H9 (cell line): ENCODE results near the gene DCAF10. TPM values are rescaled to one million over a fixed set of nuclear protein-coding genes. Genes with fewer than 3 reads are reported as not detected.

Experiments
- DNase-seq: peaks from one replicate; pipeline ENCODE4 v3.0.0-alpha.2; 2017
- H2AFZ ChIP-seq: one replicate; pipeline ENCODE4 v1.6.1; 2013; ENCODE audit warnings: mild to moderate bottlenecking, low read length, control low read depth, moderate library complexity
- H2AK5ac ChIP-seq: 2 replicates; pipeline ENCODE4 v1.6.1; 2013; ENCODE audit warnings: low read length, control low read depth, mixed read lengths; ENCODE audit not compliant: insufficient read length
- H2BK120ac ChIP-seq: one replicate; pipeline ENCODE4 v1.6.1; 2013; ENCODE audit warnings: low read depth, mild to moderate bottlenecking, low read length, control low read depth, inconsistent platforms; ENCODE audit not compliant: poor library complexity, severe bottlenecking
- H2BK12ac ChIP-seq: 2 replicates; pipeline ENCODE4 v1.6.1; 2013; ENCODE audit warnings: low read length, control low read depth, mixed read lengths, low read depth; ENCODE audit not compliant: insufficient read length
- H2BK15ac ChIP-seq: 2 replicates; pipeline ENCODE4 v1.6.1; 2013; ENCODE audit warnings: low read depth, low read length, control low read depth
- H2BK20ac ChIP-seq: one replicate; pipeline ENCODE4 v1.6.1; 2013; ENCODE audit warnings: low read depth, mild to moderate bottlenecking, low read length, control low read depth, inconsistent platforms; ENCODE audit not compliant: poor library complexity, severe bottlenecking
- H2BK5ac ChIP-seq: 2 replicates; pipeline ENCODE4 v1.6.1; 2013; ENCODE audit warnings: low read length, control low read depth, mixed read lengths; ENCODE audit not compliant: insufficient read length
- H3K14ac ChIP-seq: 2 replicates; pipeline ENCODE4 v1.6.1; 2013; ENCODE audit warnings: low read length, control low read depth; ENCODE audit not compliant: insufficient read depth
- H3K18ac ChIP-seq: 2 replicates; pipeline ENCODE4 v1.6.1; 2013; ENCODE audit warnings: low read depth, mild to moderate bottlenecking, mixed read lengths, low read length, control low read depth; ENCODE audit not compliant: insufficient read length
- H3K23ac ChIP-seq: 2 replicates; pipeline ENCODE4 v1.6.1; 2013; ENCODE audit warnings: low read length, control low read depth, mixed read lengths, low read depth; ENCODE audit not compliant: insufficient read length
- H3K23me2 ChIP-seq: 2 replicates; pipeline ENCODE4 v1.6.1; 2013; ENCODE audit warnings: low read depth, mild to moderate bottlenecking, mixed read lengths, low read length, control low read depth; ENCODE audit not compliant: insufficient read length, poor library complexity, severe bottlenecking
- H3K27ac ChIP-seq: 2 replicates; pipeline ENCODE4 v1.5.1; 2013; ENCODE audit warnings: low read length, control low read depth, mixed read lengths, low read depth; ENCODE audit not compliant: insufficient read length
- H3K27me3 ChIP-seq: 2 replicates; pipeline ENCODE4 v1.6.1; 2013; ENCODE audit warnings: low read length, control low read depth, inconsistent platforms; ENCODE audit not compliant: insufficient read depth
- H3K4ac ChIP-seq: 2 replicates; pipeline ENCODE4 v1.6.1; 2013; ENCODE audit warnings: low read depth, mild to moderate bottlenecking, control low read depth, inconsistent platforms, low read length, moderate library complexity
- H3K4me1 ChIP-seq: 2 replicates; pipeline ENCODE4 v1.6.1; 2013; ENCODE audit warnings: low read length, control low read depth, inconsistent platforms; ENCODE audit not compliant: insufficient read depth
- H3K4me2 ChIP-seq: 2 replicates; pipeline ENCODE4 v1.6.1; 2013; ENCODE audit warnings: low read length, control low read depth, mixed read lengths; ENCODE audit not compliant: insufficient read length, insufficient read depth
- H3K56ac ChIP-seq: 2 replicates; pipeline ENCODE4 v1.6.1; 2013; ENCODE audit warnings: low read depth, mild to moderate bottlenecking, mixed read lengths, low read length, control low read depth; ENCODE audit not compliant: insufficient read length
- H3K79me1 ChIP-seq: 2 replicates; pipeline ENCODE4 v1.6.1; 2013; ENCODE audit warnings: low read depth, mild to moderate bottlenecking, moderate library complexity, low read length, control low read depth, inconsistent platforms; ENCODE audit not compliant: insufficient read depth, poor library complexity, severe bottlenecking
- H3K79me2 ChIP-seq: 2 replicates; pipeline ENCODE4 v1.6.1; 2013; ENCODE audit warnings: low read length, control low read depth, inconsistent platforms; ENCODE audit not compliant: insufficient read depth
- H3K9ac ChIP-seq: 2 replicates; pipeline ENCODE4 v1.6.1; 2013; ENCODE audit warnings: low read length, control low read depth, mixed read lengths; ENCODE audit not compliant: insufficient read length; ENCODE audit errors: extremely low read depth
- H3K9me3 ChIP-seq: one replicate; pipeline ENCODE4 v1.6.1; 2013; ENCODE audit warnings: low read depth, low read length, inconsistent platforms; ENCODE audit not compliant: control insufficient read depth
- H3T11ph ChIP-seq: one replicate; pipeline ENCODE4 v1.6.1; 2013; ENCODE audit warnings: mild to moderate bottlenecking, low read length, control low read depth, inconsistent platforms
- H4K20me1 ChIP-seq: one replicate; pipeline ENCODE4 v1.6.1; 2013; ENCODE audit not compliant: control insufficient read depth, insufficient read length, insufficient read depth
- H4K5ac ChIP-seq: 2 replicates; pipeline ENCODE4 v1.6.1; 2013; ENCODE audit warnings: low read depth, mild to moderate bottlenecking, mixed read lengths, low read length, control low read depth; ENCODE audit not compliant: insufficient read length
- H4K8ac ChIP-seq: replicated peaks from 2 replicates; pipeline ENCODE4 v1.6.1; 2013; ENCODE audit warnings: low read length, control low read depth, mixed read lengths, low read depth; ENCODE audit not compliant: insufficient read length
- H4K91ac ChIP-seq: 2 replicates; pipeline ENCODE4 v1.6.1; 2013; ENCODE audit warnings: low read depth, mild to moderate bottlenecking, moderate library complexity, mixed read lengths, low read length, control low read depth; ENCODE audit not compliant: insufficient read length
- H3K27ac Mint-ChIP-seq, 3 experiments: 2 replicates in 2 of 3; 3 replicates in 1 of 3; pipeline ENCODE4 v1.8.0; 2020 to 2021; ENCODE audit warnings: mixed read lengths in 3 of 3, mild to moderate bottlenecking in 1 of 3, moderate library complexity in 1 of 3
- H3K27me3 Mint-ChIP-seq: 2 replicates; pipeline ENCODE4 v1.8.0; 2021; ENCODE audit warnings: low read depth, mild to moderate bottlenecking, moderate library complexity, mixed read lengths
- H3K36me3 Mint-ChIP-seq, 3 experiments: 2 replicates in 2 of 3; 3 replicates in 1 of 3; pipeline ENCODE4 v1.8.0; 2020 to 2021; ENCODE audit warnings: low read depth in 3 of 3, mixed read lengths in 3 of 3; ENCODE audit not compliant: insufficient read depth in 1 of 3
- H3K4me1 Mint-ChIP-seq, 2 experiments: 2 replicates each; pipeline ENCODE4 v1.8.0; 2020; ENCODE audit warnings: mixed read lengths in 2 of 2
- H3K4me3 Mint-ChIP-seq, 2 experiments: 2 replicates in 1 of 2; 3 replicates in 1 of 2; pipeline ENCODE4 v1.8.0; 2020 to 2021; ENCODE audit warnings: mild to moderate bottlenecking in 2 of 2, mixed read lengths in 2 of 2, moderate library complexity in 1 of 2
- H3K9me3 Mint-ChIP-seq, 2 experiments: 2 replicates in 1 of 2; 3 replicates in 1 of 2; pipeline ENCODE4 v1.8.0; 2020; ENCODE audit warnings: mild to moderate bottlenecking in 2 of 2, mixed read lengths in 2 of 2, moderate library complexity in 1 of 2
- WGBS: extraction: QIAGEN DNeasy Blood & Tissue Kit; methylation state at CpG from one replicate; pipeline ENCODE4 v1.1.7; 2013; ENCODE audit warnings: missing lambda C conversion rate, low lambda C conversion rate, mixed read lengths; ENCODE audit not compliant: insufficient read length; ENCODE audit errors: extremely low coverage; 5-methylcytosine and 5-hydroxymethylcytosine counted together
- total RNA-seq: library from RNA; stranded (reverse); gene quantifications from 2 replicates; pipeline ENCODE4 v1.2.1, GENCODE V29; 2021
- TF ChIP-seq, protein P1 (sequence below): fragments of 200-600 bp; sonication (generic); conservative IDR thresholded peaks from 3 replicates; pipeline ENCODE4 v1.8.0; 2021; ENCODE audit warnings: antibody characterized with exemption, mild to moderate bottlenecking

DCAF10 gene
- total RNA-seq, 1 experiment from 2014 or later: 13.4 TPM

DNA sequence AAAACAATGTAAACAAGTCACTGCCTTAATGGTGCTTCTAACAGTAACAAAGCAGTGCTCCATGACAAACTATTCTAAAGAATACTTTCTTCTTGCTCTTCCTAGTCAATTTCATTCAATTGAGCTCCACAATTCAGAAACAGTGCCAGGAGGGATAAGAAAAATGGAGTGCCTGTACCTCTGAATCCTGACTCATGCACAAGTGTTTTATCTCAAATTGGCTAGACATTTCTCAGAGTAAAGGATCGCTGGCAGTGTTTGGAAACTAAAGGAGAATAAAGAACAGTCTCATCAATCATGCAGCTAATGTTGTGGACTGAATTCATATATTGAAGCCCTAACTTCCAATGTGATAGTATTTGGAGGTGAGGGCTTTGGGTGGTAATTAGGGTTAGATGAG, 75.8 kb downstream of the DCAF10 start:
- Mint-ChIP-seq H3K9me3 (peaks cover 14 to 17% of the 10 kb centered on the region in 2 experiments; a peak in 4 of 5 replicates), H3K36me3 (peaks cover 5 to 19% (median 18%) of the 10 kb centered on the region in 3 experiments), H3K4me1 (no peaks in the 10 kb centered on the region), H3K27ac (no peak overlapping the region), H3K27me3 (no peaks in the 10 kb centered on the region), H3K4me3 (no peak overlapping the region)
- H3T11ph ChIP-seq: no peak overlapping the region
- H3K9me3 ChIP-seq: peaks cover 11% of the 10 kb centered on the region
- no peaks in the 10 kb centered on the region for H3K23me2 ChIP-seq
- no peak overlapping the region for H4K5ac ChIP-seq
- no peak overlapping the region for H3K4me2 ChIP-seq
- no peak overlapping the region for H2AK5ac ChIP-seq
- H3K79me2 ChIP-seq: no peaks in the 10 kb centered on the region
- H2BK15ac ChIP-seq: no peak overlapping the region
- no peak overlapping the region for H2BK20ac ChIP-seq
- no peak overlapping the region for H3K4ac ChIP-seq
- no peaks in the 10 kb centered on the region for H3K27me3 ChIP-seq
- no peak overlapping the region for H2AFZ ChIP-seq
- TF ChIP-seq, protein P1, sequence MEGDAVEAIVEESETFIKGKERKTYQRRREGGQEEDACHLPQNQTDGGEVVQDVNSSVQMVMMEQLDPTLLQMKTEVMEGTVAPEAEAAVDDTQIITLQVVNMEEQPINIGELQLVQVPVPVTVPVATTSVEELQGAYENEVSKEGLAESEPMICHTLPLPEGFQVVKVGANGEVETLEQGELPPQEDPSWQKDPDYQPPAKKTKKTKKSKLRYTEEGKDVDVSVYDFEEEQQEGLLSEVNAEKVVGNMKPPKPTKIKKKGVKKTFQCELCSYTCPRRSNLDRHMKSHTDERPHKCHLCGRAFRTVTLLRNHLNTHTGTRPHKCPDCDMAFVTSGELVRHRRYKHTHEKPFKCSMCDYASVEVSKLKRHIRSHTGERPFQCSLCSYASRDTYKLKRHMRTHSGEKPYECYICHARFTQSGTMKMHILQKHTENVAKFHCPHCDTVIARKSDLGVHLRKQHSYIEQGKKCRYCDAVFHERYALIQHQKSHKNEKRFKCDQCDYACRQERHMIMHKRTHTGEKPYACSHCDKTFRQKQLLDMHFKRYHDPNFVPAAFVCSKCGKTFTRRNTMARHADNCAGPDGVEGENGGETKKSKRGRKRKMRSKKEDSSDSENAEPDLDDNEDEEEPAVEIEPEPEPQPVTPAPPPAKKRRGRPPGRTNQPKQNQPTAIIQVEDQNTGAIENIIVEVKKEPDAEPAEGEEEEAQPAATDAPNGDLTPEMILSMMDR: no peak
- H3K9ac ChIP-seq: no peak overlapping the region
- H3K27ac ChIP-seq: no peak overlapping the region
- H2BK12ac ChIP-seq: no peak overlapping the region
- no peak overlapping the region for H3K18ac ChIP-seq
- no peaks in the 10 kb centered on the region for H3K79me1 ChIP-seq
- H3K23ac ChIP-seq: no peak overlapping the region
- H3K56ac ChIP-seq: no peak overlapping the region
- no peak overlapping the region for H2BK120ac ChIP-seq
- WGBS: no CpG with 5 or more reads among the region's 1 CpG
- no peak overlapping the region for H2BK5ac ChIP-seq
- no peak overlapping the region for H4K8ac ChIP-seq
- DNase-seq: no peak
- H4K20me1 ChIP-seq: no peaks in the 10 kb centered on the region
- no peaks in the 10 kb centered on the region for H3K4me1 ChIP-seq
- no peak overlapping the region for H3K14ac ChIP-seq
- H4K91ac ChIP-seq: no peak overlapping the region
